ENCODE measurements around the gene CD276.

- TF ChIP-seq POLR2AphosphoS5 (IDR thresholded peaks at IDR 0.05) = no peak
- TF ChIP-seq CTCF (IDR thresholded peaks at IDR 0.05) = no peak
- no peak for TF ChIP-seq POLR2A (IDR thresholded peaks at IDR 0.05)
- TF ChIP-seq EP300 (IDR thresholded peaks at IDR 0.05) = no peak
These were observed 34.5 kb downstream of the CD276 start for GRCh38 chr15:73718694-73719093.

Measured in suprapubic skin (tissue), 4 donors.